ENCODE data around the gene SPATS2L.

Gene SPATS2L

DNA sequence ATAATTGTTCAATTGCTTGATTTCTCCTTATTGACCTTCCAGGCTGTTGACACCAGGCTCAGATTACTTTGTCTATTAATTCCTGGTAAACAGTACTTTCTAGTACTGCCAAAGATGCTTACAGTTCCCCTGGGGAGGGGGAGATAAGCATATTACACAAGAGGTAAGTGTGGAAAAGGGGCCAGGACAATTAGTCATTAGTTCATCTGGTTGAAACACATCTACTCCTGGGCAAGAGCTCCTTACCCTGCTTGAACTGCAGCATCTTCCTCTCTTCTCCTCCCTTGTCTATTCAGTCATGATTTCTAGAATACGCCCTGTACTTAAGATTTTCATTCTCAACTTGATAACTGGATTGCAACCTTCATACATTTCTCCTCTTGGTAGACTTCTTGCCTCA, 10.4 kb upstream of the SPATS2L start:
- no peak for DNase-seq (ENCODE audit: low read depth in 1 of 2, low spot score in 1 of 2)

DNA sequence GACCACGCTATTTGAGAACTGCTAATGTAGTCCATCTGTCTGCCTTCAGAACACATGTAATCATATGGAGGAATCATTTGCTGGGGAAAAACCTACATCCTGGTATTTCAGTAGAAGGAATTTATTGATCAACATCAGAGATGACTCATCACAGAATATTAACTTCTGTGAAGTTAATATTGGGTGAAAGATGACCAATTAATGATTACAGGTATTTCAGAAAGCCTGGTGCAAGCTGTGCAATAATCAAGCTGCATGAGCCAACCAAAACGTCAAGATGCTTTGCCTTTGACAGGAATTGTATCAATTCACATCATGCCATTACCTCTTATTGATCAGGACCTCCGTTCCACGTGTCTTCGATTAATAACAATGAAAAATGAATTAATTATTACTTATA, 9.4 kb upstream of the SPATS2L start:
- no peak for DNase-seq (ENCODE audit: low read depth in 1 of 2, low spot score in 1 of 2)

DNA sequence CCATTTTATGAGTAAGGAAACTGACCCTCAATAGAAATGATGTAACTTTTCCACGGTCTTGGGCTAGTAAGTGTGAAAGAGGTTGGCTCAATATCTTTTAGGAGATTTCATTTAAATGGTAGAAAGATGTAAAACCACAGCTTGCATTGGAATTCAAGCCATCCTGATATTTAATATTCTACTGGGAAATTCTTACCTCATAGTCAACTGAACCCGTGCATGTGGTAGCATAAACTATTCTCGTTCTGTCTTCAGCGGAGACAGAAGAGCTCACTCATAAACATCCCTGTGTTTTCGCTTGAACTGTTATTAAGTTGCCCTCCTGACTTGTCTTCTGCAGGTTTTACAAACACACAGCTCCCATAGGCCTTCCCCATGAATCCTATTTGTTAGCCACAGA, 8.5 kb upstream of the SPATS2L start:
- DNase-seq (ENCODE audit: low read depth in 1 of 2, low spot score in 1 of 2): no peak

DNA sequence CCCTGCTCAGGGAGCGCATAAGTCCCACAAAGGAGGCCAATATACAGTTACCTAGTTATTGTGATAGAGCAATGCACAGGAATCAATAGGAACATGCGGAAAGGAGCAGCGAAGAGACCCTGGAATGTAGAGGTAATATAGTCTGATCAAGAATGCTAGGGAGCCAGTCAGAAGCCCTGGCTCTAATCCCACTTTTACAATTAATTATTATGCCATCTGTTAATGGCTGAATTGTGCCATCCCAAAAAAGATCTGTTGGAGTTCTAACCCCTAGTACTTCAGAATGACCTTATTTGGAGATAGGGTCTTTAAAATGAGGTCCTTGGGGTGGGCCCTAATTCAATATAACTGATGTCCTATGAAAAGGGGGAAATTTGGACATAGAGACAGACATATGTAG, 7.7 kb upstream of the SPATS2L start:
- DNase-seq (ENCODE audit: low read depth in 1 of 2, low spot score in 1 of 2): no peak

DNA sequence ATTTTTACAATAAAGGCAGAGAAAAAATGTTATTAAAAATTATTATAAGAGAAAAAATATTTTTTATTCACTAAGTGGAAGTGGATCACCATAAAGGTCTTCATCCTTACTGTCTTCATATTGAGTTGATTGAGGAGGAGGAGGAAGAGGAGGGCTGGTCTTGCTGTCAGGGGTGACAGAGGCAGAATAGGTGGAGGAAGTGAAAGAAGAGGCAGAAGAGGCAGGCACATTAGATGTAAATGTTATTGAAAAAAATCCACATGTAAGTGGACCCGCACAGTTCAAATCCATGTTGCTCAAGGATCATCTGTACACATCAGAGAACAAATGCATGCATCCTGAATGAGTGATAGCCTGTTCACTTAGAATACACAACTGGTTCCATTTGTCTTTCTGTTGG, 6.4 kb upstream of the SPATS2L start:
- no peak for DNase-seq (ENCODE audit: low read depth in 1 of 2, low spot score in 1 of 2)

DNA sequence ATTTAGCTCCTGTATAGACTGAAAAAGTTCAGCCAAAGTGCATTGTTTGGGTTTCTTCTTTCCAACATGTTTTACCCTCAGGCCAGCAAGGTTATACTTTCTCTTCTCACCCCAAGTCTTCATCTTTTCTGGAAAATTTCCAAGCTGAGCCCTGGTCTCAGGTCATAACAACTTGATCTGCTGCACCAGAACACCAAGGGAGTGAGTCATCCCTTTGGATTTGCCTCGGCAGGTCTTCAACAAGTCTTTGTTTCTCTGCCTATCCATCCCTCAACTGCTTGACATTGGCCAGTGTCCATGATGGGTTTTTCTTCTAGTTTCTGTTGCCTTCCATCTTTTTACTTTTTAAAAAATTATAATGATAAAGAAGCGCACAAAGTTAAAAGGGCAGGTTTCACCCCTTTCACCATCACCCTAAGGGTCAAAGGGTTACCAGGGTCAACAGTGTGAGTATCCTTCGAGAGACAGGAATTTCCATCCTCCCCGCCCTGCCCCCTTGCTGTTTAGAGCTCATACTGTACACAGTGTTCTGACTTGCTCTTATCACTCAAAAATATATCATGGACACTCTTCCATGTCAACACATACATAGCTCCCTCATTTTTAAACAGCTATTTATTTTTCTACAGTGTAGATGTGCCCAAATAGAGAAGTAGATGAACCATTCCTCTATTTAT, 5.7 kb upstream of the SPATS2L start:
- DNase-seq (ENCODE audit: low read depth in 1 of 2, low spot score in 1 of 2): no peak

DNA sequence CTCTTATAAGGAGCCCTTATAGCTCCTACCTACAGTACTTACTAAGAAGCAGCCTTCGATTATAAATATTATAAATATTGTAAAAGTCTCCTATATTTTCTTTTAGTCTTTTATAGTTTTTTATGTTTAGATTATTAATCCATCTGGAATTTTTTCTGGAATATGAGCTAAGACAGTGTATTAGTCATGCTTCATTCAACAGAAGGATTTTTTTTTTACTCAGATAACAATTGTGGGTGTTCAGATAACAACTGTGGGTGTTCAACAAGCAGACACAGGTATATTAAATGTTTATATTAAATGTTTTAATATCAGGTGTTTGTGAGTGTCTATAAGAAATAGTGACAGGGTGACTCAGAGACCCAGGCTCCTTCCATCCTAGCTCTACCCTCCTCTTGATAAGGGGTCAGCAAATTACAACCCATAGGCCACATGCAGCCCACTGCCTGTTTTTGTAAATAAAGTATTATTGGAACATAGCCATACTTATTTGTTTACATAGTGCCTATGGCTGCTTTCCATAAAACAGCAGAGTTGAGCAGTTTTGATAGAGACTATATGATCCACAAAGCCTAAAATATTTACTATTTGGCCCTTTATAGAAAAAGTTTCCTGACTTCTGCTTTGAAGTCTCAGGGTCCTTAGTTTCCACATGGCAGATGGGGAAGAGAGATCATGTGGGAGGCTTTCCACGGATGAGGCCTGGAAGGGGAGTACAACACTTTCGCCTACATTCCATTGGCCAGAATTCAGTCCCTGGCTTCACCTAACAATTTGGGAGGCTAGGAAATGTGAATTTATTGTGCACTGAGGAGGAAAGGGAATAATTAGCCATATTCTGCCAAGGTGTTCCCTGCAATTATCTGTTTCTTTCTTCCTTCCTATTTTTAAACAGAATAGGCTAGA, 4.3 kb upstream of the SPATS2L start:
- no peak for DNase-seq (ENCODE audit: low read depth in 1 of 2, low spot score in 1 of 2)

DNA sequence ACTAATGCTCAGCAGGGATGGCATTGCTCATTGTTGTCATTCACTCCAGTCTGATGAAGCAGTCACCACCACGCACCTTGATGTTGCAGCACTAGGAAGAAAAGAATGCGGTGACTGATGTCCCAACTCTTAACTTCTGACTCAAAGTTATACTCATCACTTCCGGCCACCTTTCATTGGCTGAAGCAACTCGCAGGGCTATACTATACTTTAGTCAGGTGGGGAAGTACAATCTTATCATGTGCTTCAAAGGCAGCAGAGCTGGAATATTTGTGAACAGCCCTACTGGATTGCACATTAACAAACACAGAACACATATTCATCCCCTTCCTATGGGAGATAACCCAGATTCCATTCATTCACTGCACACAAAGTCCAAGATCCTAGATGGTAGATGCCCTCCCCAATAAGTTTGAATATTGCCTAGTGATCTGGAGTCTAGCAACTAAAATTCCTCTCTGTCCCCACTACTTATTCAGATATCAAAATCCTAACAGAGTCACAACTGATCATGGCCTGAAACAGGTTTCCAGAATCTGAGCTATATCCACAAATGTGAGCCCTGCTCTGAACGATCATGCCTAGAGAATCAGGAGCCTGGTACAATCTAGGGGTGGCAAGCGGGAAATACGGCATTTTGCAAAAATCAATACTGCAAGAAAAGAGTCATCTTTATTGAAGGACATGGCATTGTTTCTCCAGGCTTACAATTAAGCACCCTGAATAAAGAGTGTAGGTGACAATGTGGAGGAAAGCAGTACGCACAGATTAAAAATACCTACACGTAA, 3.4 kb upstream of the SPATS2L start:
- DNase-seq (ENCODE audit: low read depth in 1 of 2, low spot score in 1 of 2): no peak

DNA sequence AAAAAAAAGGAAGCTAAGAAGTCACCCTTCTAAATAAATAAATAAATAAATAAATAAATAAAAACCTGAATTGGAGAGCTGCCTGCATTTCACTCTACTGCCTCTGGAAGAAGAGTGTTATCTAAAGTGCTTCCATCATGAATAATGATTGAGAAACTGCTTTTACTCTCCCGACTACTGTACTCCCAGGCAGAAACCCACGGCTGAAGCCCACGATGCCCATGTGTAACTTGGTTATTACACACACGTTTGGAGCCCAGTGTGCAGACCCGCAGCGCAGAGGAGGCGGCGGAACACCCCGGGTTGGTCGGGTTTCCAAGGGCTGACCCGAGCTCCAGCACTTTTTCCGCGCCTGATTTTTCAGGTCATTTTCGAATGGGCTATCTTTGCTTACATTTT, 697 bp upstream of the SPATS2L start:
- DNase-seq (ENCODE audit: low read depth in 1 of 2, low spot score in 1 of 2): no peak

DNA sequence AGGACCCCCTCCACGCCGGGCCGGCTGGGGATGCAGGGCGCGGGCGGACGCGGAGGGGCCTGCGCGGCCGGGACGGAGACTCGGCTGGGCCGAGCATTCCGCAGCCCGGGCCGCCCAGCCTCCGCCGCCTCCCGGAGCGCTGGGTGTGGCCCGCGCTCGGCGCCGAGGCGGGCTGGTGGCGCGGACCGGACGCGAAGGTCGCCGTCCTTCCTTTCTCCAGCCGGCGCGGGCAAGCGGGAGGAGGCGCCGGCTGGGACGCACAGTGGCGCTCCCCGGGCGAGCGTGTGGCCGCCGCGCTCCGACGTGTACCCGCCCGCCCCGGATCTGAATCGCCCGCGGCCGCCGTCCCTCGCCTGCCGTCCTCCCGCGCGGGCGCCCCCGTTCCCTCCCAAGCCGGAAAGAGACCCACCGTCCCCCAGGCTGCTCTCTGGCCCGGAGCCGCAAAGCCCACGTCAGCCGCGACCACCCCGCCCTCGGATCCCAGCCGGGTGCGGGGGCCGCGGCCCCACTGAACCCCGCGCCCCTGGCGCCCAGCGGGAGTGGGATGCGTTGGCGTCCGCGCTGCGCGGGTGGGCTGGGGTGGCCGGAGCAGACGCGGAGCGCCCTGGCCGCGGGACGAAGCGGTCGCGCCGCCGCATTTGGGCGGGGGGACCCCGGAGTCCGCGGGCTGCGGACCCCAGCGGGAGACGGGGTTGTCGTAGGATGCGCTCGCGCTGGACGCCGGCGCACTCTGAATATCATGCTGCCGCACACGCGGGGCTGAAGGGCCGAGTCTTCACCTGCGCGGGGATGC, 634 bp downstream of the SPATS2L start:
- DNase-seq (ENCODE audit: low read depth in 1 of 2, low spot score in 1 of 2): no peak

DNA sequence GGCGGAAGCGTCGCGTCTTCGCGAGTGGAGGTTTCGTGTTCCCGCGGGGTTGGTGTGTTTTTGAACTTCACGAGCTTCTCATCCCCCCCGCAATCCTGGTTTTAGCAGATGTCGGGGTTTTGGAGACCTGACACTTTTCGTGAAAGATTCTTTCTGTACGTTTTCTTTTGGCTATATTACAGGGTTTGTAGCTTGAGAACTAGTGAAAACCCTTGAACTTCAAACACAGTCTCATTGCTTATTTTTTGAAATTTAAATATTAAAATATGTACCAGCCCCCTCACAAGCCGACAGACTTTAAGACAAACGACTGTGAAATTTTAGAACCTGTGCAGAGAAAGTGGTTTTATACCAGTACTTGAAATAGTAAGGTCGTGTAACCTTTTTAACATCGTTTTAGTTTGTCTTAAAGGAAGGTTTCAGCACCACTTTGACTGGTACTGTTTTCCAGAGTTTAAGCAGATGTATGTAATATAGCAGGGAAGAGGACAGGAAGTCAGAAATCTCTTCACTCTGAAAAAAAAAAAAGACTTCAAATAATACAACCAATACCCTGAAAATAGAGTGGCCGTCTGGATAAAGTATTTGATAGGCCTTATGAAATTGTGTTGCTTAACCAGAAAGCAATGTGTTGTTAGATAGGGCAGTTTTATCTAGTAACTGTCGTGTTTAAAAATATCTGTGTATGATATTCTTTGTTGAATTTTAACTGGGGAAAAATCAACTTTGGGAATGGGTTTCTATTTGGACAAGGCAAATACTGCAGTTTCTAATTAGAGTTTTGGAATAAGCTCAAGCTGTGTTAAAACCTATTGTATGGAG, 1.4 kb downstream of the SPATS2L start:
- no peak for DNase-seq (ENCODE audit: low read depth in 1 of 2, low spot score in 1 of 2)

DNA sequence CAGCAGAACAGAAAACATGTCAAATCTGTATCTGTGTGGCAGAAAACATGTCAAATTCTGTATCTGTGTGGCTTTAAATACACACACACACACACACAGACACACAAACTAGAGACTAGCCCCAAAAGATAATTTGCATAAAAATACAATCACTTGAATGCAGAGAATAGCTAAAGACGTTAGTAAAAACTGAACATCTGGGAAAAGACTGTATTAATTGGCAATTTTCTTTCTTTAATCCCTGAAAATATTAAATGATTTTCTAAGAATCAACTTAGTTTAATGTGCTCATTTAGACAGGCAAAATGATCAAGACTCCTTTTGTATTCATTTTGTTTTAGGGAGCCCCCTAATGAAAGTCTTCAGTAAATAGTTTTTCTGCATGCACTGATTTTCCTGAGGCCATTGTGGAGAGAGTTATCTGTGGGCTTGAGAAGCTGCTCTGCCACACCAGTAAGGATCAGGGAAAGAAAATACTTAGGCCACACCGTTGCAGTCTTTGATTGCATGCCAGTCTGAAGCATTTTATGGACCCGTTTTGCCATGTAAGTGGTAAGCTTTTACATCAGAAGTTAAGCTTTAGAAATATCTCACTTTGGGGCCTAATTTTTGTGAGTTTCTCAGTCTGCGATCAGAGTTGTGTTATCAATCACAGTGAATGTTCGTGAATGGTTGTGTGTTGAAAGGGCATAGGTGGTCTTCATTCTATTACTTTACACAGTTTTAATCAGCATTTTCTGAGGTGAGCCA, 2.2 kb downstream of the SPATS2L start:
- no peak for DNase-seq (ENCODE audit: low read depth in 1 of 2, low spot score in 1 of 2)

DNA sequence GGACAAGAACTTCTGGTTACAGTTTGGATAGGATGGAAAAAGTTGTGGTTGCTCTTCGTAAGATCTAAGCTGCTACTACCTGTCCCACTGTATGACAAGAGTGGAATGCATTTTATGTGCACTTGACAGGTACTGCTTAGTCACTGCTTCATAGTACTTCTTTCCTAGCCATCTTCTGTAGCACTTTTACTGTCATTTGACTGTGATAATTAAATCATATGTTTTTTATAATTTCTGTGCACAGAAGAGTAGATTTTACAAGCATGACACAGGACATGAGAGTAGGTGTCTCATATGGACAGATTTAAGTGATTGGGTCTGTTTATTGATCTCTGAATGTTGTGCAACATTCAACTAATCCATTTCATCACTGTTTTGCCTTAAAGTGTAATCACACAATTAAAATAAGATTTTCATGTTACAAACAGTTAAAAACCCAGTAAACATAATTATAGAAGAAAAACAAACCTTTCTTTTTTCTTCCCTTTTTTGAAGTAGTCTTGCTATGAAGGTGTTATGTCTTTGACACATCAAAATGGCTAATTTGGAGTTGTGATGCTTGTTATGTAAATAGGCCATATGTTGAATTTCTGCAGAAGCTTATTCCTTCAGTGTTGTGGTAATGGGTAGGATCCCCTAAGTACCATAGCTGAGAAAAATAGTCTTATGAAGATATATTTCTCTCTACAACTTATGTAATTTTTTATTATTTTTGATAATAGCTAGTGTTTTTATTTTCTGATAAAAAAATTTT, 3.0 kb downstream of the SPATS2L start:
- DNase-seq (ENCODE audit: low read depth in 1 of 2, low spot score in 1 of 2): no peak

DNA sequence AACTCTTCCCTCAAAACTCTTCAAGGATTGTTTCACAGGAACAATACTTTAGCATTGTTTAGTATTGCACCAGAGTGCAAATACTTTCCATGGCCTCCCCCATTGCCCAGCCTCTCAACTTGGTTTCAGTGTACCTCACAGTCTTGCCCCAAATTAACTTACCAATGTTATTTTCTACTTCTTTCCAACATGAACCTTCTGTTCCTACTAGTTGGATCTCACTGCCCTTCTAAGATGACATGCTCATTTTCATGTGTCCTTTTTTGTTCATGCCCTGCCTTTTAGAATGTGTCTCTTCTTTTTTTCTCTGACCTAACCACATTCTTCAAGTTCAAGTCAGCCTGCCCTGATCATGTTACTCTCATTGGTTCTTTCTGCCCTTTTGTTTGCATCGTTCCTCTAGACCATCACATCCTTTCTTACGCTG, 4.1 kb downstream of the SPATS2L start:
- DNase-seq (ENCODE audit: low read depth in 1 of 2, low spot score in 1 of 2): no peak

DNA sequence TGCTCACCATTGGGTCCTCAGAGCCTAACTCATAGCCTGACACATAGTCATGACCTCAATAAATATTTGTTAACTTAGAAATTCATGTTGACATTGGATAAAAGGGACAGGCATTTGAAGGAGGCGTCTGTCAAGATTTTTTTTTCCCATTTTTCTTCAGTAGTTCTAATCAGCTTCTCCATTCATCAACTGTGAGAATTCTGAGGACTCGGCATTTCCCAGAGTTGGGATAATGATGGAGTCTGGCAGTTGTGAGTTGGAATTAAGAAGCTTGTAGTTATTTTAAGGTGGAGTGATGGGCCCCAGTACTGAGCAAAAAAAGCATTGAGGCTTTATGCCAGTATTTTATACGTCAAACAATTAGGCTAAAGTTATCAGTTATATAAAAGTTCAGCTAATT, 4.6 kb downstream of the SPATS2L start:
- no peak for DNase-seq (ENCODE audit: low read depth in 1 of 2, low spot score in 1 of 2)

DNA sequence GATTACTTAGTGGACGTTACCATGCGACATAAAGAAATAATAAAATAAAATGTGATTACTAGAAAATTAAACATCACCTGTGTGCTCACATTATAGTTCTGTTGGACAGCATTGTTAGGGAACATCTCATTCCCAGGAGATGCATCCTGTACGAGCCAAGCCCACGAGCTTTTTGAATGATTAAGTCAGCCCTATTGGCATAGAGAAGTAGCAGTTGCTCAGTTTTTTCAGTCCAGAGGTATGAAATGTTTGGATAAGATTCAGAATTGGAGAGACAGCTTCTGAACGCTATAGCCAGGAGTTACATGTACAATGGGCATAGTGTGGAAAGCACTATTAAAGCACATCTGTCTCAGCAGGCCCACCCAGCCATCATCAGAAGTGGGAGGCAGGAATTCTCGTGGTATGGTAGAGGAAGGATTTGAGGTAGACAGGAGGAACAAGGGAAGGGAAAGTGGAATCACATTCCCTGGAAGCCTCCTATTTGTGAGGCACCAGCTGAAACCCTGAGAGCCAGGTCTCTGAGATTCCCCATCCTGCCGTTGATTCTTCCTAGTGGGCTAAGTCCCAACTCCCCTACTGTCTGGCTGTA, 8.6 kb downstream of the SPATS2L start:
- no peak for DNase-seq (ENCODE audit: low read depth in 1 of 2, low spot score in 1 of 2)

DNA sequence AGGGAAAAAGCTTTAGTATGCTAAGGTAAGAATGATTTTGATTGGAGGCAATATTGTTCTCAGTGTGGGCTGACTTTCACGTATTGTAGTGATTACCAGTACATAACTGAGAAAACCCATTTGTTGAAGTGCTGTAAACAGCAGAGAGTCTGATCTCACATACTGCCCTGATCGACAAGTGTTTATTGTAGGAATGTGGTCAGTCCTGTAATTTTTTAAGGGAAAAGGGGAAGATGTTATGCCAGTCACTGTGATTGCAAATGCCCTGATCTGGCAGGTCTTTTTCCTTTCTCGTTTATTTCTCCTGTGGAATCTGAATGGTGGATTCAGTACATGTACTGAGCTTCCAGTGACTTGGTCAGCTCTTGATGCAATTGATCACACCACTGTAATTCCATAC, 11.5 kb downstream of the SPATS2L start:
- no peak for DNase-seq (ENCODE audit: low read depth in 1 of 2, low spot score in 1 of 2)

DNA sequence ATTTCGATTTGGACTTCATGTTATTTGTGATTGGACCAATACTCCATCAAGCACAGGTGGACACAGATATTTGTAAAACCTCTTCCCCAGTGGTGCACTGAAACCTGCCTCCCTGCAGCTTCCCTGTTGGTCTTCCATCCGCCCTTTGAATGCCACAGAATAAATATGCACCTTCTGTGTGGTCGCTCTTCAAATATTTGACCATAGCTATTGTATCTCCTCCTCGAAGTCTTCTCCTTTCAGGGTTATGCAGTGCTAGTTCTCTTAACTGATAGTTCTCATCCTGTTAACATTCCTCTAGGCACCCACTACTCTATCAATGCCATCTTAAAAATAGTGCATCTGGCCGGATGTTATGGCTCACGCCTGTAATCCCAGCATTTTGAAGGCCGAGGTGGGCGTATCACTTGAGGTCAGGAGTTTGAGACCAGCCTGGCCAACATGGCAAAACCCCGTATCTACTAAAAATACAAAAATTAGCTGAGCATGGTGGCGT, 12.5 kb downstream of the SPATS2L start:
- DNase-seq (ENCODE audit: low read depth in 1 of 2, low spot score in 1 of 2): no peak
